OCI-LY7 (cell line): ENCODE results near the gene NDUFAF5.

Source experiments
- EZH2phosphoT487 ChIP-seq: fragments of 200-600 bp; sonication (generic); IDR thresholded peaks from 2 replicates; pipeline ENCODE4 v1.6.1; 2018; ENCODE audit warnings: low read depth, borderline replicate concordance, mild to moderate bottlenecking, mixed run types, antibody characterized with exemption, low read length, moderate library complexity, mixed read lengths
- TF ChIP-seq, protein P1 (sequence below): fragments of 200-600 bp; sonication (generic); conservative IDR thresholded peaks from 2 replicates; pipeline ENCODE4 v1.5.1; 2014; ENCODE audit warnings: mild to moderate bottlenecking, antibody characterized with exemption, low read length, moderate library complexity, mixed read lengths

DNA sequence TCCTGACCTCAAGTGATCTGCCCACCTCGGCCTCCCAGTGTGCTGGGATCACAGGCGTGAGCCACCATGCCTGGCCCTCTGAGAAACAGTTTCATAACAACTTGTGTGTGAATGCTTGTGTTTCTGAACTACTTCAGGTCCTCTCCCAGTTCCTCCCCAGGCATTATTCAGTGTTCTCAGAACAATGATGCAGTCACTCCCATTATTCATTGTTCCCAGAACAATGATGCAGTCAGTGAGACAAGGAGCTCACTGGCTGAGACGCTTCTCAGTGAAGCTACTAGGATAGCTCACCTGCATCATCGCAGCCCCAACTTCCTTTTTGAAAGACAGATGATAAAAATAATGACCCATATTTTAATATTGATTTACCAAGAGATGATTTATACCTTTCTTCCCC, 71.5 kb downstream of the NDUFAF5 start:
- TF ChIP-seq, protein P1, sequence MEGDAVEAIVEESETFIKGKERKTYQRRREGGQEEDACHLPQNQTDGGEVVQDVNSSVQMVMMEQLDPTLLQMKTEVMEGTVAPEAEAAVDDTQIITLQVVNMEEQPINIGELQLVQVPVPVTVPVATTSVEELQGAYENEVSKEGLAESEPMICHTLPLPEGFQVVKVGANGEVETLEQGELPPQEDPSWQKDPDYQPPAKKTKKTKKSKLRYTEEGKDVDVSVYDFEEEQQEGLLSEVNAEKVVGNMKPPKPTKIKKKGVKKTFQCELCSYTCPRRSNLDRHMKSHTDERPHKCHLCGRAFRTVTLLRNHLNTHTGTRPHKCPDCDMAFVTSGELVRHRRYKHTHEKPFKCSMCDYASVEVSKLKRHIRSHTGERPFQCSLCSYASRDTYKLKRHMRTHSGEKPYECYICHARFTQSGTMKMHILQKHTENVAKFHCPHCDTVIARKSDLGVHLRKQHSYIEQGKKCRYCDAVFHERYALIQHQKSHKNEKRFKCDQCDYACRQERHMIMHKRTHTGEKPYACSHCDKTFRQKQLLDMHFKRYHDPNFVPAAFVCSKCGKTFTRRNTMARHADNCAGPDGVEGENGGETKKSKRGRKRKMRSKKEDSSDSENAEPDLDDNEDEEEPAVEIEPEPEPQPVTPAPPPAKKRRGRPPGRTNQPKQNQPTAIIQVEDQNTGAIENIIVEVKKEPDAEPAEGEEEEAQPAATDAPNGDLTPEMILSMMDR, result no peak
- no peak for TF ChIP-seq EZH2phosphoT487
